H4 (cell line): ENCODE results near the gene KRTAP10-11. TPM values are rescaled to one million over a fixed set of nuclear protein-coding genes. Genes with fewer than 3 reads are reported as not detected.
"Not testable (repeated sequence)": the region's sequence is repeated elsewhere in the genome, so short reads cannot be mapped to it uniquely, and the experiment has no call there.

Experiments used
- DNase-seq: peaks from one replicate; pipeline ENCODE4 v3.0.0-alpha.2; 2015; ENCODE audit warnings: low spot score
- total RNA-seq: library from RNA; depleted of rRNA; stranded (reverse); fragments of >200 nt; shearing (Covaris generic); gene quantifications from 2 replicates; pipeline ENCODE4 v1.2.3, GENCODE V29; 2014

The KRTAP10-11 gene
- total RNA-seq, 1 experiment from 2014 or later: not detected

- DNase-seq: no peak
Measured at GRCh38 chr21:44639331-44639655, 6.9 kb upstream of the KRTAP10-11 start.

DNA sequence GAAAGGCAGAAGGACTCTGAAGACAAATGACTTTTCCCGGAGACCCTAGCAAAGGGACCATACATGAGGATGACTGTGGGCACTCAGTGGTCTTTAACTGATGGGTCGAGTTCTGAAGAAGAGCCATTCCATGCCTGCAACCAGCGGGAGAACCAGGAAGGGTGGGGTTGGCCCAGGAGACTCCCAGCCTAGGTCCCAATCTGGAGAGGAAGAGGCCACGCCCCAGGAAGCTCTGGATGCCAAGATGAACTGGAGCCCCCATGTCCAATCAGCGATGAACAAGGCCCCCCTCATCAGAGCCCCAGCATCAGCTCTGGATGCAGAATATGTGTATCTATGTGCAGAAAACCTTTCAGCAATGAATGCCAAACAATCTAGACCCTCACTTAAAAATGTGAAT is 5.5 kb upstream of the KRTAP10-11 start:
- DNase-seq: no peak

- no peak for DNase-seq
Measured at GRCh38 chr21:44643741-44644310, 2.4 kb upstream of the KRTAP10-11 start.

GRCh38 chr21:44644878-44645277 is 1.3 kb upstream of the KRTAP10-11 start:
- no peak for DNase-seq

DNA sequence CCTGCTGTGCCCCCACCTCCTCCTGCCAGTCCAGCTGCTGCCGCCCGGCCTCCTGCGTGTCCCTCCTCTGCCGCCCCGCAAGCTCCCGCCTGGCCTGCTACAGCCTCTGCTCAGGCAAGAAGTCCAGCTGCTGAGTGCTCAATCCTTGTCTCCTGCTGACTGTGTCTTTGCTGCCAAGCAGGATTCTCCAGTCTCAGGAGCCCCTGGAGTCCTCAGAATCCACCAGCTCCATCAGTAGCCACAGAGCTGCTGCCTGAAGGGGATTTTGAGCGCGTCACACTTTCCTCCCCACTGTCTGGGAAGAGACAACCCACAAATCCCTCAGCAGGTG is 973 bp downstream of the KRTAP10-11 start:
- no peak for DNase-seq

- no peak for DNase-seq
Measured at GRCh38 chr21:44648557-44649311, 2.5 kb downstream of the KRTAP10-11 start.

DNA sequence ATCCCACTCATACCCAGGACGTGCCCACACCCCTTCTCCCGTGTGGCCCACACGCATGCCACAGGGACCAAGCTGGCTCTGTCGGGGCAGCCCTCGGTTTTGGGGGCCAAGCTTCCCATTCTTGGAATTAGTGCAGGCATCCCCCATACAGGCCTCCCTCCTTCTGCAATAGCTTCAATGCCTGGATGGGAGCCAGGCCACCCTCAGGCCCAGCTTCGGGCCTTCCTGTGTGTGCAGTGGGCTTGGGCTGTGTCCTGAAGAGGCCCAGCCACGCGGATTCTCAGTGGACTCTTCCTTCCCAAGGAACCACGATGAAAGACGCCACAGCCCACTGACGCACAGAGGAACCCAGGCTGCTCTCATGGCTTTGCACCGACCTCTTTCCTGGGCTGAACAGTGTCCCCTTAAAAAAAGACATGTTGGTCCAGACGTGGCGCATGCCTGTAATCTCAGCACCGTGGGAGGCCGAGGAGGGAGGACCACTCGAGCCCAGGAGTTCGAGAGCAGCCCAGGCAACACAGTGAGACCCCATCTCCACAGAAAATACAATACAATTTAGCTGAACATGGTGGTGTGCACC is 3.4 kb downstream of the KRTAP10-11 start:
- DNase-seq: no peak

- no peak for DNase-seq
Measured at GRCh38 chr21:44650265-44650972, 4.2 kb downstream of the KRTAP10-11 start.

DNA sequence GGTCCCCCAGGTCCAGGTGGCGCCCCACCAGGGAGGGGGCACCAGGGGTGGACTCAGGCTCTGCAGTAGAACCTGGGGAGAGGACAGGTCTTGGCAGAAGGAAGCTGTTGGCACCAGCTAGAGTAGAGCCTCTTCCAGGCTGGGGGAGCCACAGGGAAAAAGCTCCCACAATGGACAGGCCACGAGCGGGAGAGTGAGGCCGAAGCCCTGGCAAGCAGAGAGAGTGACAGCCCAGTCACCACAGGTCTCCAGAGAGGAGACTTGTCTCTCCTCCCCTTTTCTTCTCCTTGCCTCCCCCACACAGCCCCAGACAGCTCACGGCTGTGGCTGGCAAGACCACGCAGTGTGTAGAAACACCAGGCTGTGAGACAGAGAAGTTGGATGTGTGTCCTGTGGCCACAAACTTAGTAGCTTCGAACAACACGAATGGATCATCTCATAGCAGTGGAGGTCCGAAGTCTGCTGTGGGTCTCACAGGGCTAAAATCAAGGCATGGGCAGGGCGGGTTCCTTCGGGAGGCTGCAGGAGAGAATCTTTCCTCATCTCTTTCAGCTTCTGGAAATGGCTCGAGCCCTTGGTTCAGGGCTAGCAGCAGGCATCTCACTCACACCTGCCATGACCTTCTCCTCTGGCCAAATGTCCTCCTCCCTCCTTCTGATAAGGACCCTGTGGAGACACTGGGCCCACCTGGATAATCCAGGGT is 4.9 kb downstream of the KRTAP10-11 start:
- no peak for DNase-seq

DNA sequence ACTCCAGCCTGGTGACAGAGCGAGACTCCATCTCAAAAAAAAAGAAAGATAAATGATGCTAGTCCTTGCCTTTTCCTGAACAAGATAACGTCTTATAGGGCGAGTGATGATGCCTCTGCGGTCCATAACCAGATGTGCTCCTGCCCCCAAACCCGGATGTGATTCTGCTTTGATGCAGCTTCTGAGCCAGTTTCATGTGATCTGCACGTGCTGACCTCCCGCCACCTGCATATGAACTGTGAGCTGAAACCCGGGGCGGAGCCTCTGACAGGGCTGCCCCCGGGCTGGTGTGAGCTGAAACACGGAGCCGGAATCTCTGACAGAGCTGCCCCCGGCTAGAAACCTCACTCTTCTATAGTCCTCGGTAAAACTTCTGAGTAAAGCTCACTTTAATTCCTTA is 6.9 kb downstream of the KRTAP10-11 start:
- DNase-seq: no peak

DNA sequence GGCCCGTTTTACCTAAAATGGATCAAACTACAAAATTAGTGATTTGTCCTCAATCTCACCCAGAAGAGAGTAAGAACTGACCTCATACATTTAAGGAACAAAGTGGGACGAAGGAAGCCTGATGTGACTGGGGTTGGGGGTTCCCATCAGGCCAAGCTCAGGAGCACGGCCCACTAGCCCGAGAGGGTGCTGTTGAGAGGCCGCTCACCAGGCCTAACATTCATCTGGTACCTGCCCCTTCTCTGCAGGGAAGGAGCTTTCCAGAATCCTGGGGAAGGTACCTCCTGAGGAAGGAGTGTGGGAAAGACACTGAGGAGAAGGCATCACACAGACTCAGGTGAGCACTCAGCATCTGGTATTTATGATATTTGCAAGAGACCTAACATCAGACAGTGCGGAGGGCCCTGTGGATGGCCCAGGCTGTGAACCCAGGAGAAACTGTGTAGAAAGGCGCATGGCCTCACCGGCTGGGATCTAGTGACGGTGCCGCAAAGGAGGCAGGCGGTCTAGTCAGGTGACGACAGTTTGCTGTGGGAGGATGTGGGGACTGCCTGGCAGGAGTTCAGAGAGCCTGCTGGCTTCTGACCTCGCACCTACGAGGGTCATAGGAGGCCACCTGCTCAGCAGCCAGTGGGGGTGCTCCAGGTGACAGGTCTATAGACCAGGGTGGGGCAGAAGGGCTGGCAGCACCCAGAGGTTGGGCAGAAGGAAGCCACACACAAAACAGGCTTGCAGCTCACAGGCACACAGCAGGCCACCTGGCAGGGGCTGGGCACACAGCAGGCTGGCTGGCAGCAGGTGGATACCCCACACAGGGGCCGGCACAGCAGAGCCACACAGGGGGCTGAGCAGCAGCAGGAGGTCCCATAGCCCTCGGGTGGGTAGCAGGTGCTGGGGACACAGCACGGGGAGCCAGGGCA is 7.7 kb downstream of the KRTAP10-11 start:
- no peak for DNase-seq

DNA sequence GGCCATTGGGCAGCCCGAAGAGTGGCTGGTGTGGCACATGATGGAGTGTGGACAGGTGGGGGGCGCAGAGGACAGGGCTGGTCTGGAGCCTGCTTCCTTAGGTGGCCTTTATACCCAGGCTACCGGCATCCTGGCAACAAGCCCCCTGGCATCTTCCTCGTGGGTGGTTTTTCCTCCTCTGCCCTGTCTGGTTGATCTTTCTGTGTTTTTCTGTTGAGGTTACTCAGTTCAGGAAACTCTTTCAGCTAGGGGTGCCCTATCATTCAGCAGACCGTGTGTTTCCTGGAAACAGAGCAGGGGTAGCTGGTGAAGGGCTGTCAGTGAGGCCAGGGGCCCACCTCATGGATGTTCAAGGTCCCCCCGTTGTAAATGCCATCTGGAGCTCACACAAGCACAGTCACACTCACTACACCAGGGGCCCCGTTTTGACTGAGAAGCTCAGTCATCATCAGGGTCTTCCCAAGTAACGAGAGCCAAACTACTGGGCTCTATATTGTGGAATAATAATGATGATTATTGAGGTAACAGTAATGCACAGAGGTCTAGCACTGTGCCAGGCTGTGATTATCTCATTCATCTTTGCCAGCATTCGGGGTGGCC is 8.5 kb downstream of the KRTAP10-11 start, which contains the start of gene KRTAP12-4:
KRTAP12-4 (minus strand) TSS at position 84 of the 600 bp plus-strand sequence; CDS start at position 39, 45 bp downstream.
- no peak for DNase-seq

DNA sequence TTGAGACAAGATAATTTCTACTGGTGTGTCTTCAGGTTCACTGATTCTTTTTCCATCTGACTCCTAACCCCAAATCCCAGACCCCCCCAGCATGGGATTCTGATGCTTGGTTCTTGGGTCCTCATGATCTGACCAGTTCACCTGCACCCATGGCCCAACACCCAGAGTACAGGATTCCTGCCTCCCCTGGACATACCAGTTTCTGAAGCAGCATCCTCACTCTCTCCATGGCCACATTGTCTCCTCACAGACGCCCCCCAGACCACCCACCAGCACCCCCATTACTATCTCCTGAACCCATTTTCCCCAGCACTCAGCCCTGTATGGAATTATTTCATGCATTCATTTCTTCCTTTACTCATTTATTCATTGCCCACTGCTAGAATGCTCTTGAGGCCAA is 10.7 kb downstream of the KRTAP10-11 start:
- DNase-seq: no peak

DNA sequence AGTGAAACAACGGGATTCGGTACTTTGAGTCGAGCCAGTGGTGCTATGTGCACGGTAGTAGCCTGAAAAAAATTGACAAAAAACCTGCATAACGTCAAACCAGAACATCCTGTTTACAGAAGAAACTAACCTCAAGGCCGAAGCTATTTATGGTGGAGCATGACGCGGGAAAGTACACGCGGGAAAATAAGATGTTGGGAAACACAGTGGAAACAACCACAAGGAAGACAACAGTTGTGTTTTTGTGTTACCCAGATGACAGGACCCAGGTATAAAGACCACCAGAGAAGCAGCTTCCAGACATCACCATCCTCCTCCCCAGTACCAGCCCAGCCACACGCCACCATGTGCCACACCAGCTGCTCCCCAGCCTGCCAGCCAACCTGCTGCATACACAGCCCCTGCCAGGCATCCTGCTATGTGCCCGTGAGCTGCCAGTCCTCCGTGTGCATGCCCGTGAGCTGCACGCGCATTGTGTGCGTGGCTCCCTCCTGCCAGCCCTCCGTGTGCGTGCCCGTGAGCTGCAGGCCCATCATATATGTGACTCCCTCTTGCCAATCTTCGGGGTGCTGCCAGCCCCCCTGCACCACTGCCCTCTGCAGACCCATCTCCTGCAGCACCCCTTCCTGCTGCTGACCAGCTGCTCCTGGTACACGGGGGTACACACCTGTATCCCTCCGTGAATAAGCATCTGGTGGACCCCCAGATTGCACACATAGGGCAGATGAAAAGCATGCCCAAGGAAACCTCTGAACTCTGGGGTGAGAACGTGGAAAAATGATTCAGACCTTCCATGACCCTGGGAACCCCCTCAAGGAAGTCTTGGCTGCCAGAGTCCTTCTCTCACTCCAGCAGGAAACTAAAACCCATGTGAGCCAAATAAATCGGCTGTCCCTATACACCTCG is 11.7 kb downstream of the KRTAP10-11 start, which contains the start of gene KRTAP12-3:
KRTAP12-3 (plus strand) TSS at position 298 of the 906 bp plus-strand sequence; CDS start at position 346, 48 bp downstream.
- DNase-seq: peak; percentile 82

GRCh38 chr21:44658541-44658910 is 12.3 kb downstream of the KRTAP10-11 start:
- no peak for DNase-seq

DNA sequence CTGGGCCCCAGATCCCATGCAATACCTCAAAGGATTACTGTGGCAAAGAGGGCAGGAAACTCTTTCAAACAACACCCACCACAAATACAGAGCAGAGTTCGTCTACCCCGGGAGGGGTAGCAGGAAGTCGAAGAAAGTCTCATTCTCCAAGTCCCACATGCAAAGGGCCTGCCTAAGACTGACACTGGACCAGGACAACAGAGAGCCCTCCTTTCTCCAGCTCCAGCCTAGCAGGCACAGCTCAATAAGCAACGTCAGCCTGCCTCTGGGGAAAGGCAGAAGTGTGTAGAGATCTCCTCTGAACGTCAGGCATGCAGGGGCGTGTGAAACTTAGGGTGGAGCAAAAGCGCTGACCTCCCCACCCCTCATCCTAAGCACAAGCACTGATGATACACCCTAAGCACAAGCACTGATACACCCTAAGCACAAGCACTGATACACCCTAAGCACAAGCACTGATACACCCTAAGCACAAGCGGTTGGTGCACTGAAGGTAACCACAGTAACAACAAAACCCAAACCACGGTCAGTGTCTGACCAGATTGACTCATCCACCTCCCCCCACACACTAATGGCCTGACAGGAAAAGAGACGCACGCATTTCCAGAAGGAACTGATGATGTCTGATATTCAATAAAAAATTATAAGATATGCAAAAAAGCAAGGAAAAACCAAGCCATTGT is 12.8 kb downstream of the KRTAP10-11 start:
- peak; percentile 29 for DNase-seq

DNA sequence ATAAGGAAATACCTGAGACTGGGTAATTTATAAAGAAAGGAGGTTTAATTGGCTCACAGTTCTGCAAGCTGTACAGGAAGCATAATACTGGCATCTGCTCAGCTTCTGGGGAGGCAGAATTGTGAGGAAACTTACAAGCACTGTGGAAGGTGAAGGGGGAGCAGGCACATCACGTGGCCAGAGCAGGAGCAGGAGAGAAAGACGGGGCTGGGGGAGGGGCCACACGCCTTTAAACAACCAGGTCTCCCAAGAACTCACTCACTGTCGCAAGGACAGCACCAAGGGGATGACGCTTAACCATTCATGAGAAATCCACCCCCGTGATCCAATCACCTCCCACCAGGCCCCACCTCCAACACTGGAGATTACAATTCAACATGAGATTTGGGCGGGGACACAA is 15.4 kb downstream of the KRTAP10-11 start:
- DNase-seq: not testable (repeated sequence)

- DNase-seq: no peak
Measured at GRCh38 chr21:44664691-44665090, 18.5 kb downstream of the KRTAP10-11 start.
